HG03575 (cell line): ENCODE measurements around the gene GMPPB.

Experiments
- ATAC-seq: cut with Tn5 transposase; IDR thresholded peaks from one replicate; pipeline ENCODE4 v1.9.1; 2021; ENCODE audit not compliant: unreplicated experiment, insufficient number of reproducible peaks, low FRiP score; ENCODE audit errors: extremely low read depth

GMPPB gene

GRCh38 chr3:49733551-49733950, 9.8 kb upstream of the GMPPB start:
- no peak for ATAC-seq

- ATAC-seq: no peak
Measured at GRCh38 chr3:49732597-49732996, 8.8 kb upstream of the GMPPB start.

GRCh38 chr3:49729966-49730609, 6.3 kb upstream of the GMPPB start:
- no peak for ATAC-seq

- no peak for ATAC-seq
Measured at GRCh38 chr3:49727924-49728361, 4.2 kb upstream of the GMPPB start.

- ATAC-seq: no peak
Measured at GRCh38 chr3:49727154-49727923, 3.6 kb upstream of the GMPPB start.

- no peak for ATAC-seq
Measured at GRCh38 chr3:49725906-49726681, 2.3 kb upstream of the GMPPB start.

- ATAC-seq: no peak
Measured at GRCh38 chr3:49724586-49724985, 835 bp upstream of the GMPPB start.

- ATAC-seq: no peak
Measured at GRCh38 chr3:49723296-49723627, 489 bp downstream of the GMPPB start.

- no peak for ATAC-seq
Measured at GRCh38 chr3:49722896-49723295, 855 bp downstream of the GMPPB start.

- ATAC-seq: no peak
Measured at GRCh38 chr3:49721896-49722781, 1.6 kb downstream of the GMPPB start.

GRCh38 chr3:49721596-49721895, 2.2 kb downstream of the GMPPB start:
- ATAC-seq: no peak

- no peak for ATAC-seq
Measured at GRCh38 chr3:49720855-49721595, 2.7 kb downstream of the GMPPB start.

GRCh38 chr3:49719214-49719884, 4.4 kb downstream of the GMPPB start, which contains the start of gene AMIGO3:
Gene AMIGO3 (minus strand): TSS chr3:49719684. CDS start chr3:49719465, 219 bp downstream.
- ATAC-seq: no peak

GRCh38 chr3:49718858-49719213, 4.9 kb downstream of the GMPPB start:
- ATAC-seq: no peak

GRCh38 chr3:49717959-49718857, 5.5 kb downstream of the GMPPB start:
- ATAC-seq: no peak

GRCh38 chr3:49717211-49717958, 6.4 kb downstream of the GMPPB start:
- ATAC-seq: no peak
